GM12878 (cell line): ENCODE measurements around the gene STXBP4. TPM values are rescaled to one million over a fixed set of nuclear protein-coding genes. Genes with fewer than 3 reads are reported as not detected.

Source experiments
- ATAC-seq: fragments of 200-7000 bp; cut with Tn5 transposase; 3 replicates; pipeline ENCODE4 v1.9.1; 2020; ENCODE audit warnings: mild to moderate bottlenecking, moderate library complexity
- BruUV-seq: library from RNA; stranded (reverse); fragments of 400-500 nt; replicated peaks from 2 replicates; lab custom pipeline; 2021; lab: Mats Ljungman, UMichigan
- CTCF ChIA-PET: fragments of 300-600 bp; sonication (Branson Sonifier 250); formaldehyde crosslinking; extraction: SDS; loops from one replicate; lab custom pipeline; 2021; ENCODE audit warnings: inconsistent platforms; lab: Yijun Ruan, JAX
- POLR2A ChIA-PET: fragments of 350-600 bp; formaldehyde crosslinking; extraction: SDS; loops from one replicate; lab custom pipeline; 2021; ENCODE audit warnings: inconsistent platforms; lab: Charles Lee
- RAD21 ChIA-PET: fragments of 300-600 bp; sonication (Branson Sonifier 250); formaldehyde crosslinking; loops from one replicate; lab custom pipeline; 2023; ENCODE audit warnings: antibody characterized with exemption; ENCODE audit not compliant: unreplicated experiment; lab: Charles Lee
- SMC1A ChIA-PET: fragments of 300-600 bp; sonication (Branson Sonifier 250); formaldehyde crosslinking; loops from one replicate; lab custom pipeline; 2023; ENCODE audit not compliant: unreplicated experiment, uncharacterized antibody; lab: Charles Lee
- DNase-seq: peaks from one replicate; pipeline ENCODE4 v3.0.0-alpha.2; 2011; ENCODE audit warnings: low read depth, low spot score
- FAIRE-seq: peaks from 3 replicates; lab custom pipeline; 2011; peaks lifted over from hg19 to GRCh38; lab: Jason Lieb, UNC
- H2AFZ ChIP-seq: 2 replicates; pipeline ENCODE4 v1.6.0; 2011; ENCODE audit warnings: low read depth, low read length, control low read depth; ENCODE audit not compliant: control insufficient read depth
- H3K27ac ChIP-seq: 2 replicates; pipeline ENCODE4 v1.5.1; 2011; ENCODE audit warnings: control low read depth; ENCODE audit not compliant: control insufficient read depth, insufficient read depth
- H3K27me3 ChIP-seq, 2 experiments: replicated peaks in 1 of 2; 2 replicates each; pipeline versions ENCODE4 v1.6.0 to v1.6.1; 2011; ENCODE audit warnings: low read length in 1 of 2; ENCODE audit not compliant: control insufficient read depth in 2 of 2, insufficient read depth in 2 of 2
- H3K36me3 ChIP-seq, 2 experiments: 2 replicates each; pipeline ENCODE4 v1.5.1; 2011; ENCODE audit warnings: low read length in 1 of 2; ENCODE audit not compliant: control insufficient read depth in 2 of 2, insufficient read depth in 2 of 2
- H3K4me1 ChIP-seq: 2 replicates; pipeline ENCODE4 v1.6.1; 2011; ENCODE audit warnings: mild to moderate bottlenecking, low read length, moderate library complexity, mixed read lengths; ENCODE audit not compliant: control insufficient read depth, insufficient read depth
- H3K4me2 ChIP-seq: 2 replicates; pipeline ENCODE4 v1.6.0; 2011; ENCODE audit warnings: control low read depth; ENCODE audit not compliant: control insufficient read depth, insufficient read depth
- H3K4me3 ChIP-seq: fragments of 200-600 bp; sonication (generic); 2 replicates; pipeline ENCODE4 v1.5.1; 2016
- H3K79me2 ChIP-seq: 2 replicates; pipeline ENCODE4 v1.6.0; 2011; ENCODE audit warnings: low read length; ENCODE audit not compliant: control insufficient read depth, insufficient read depth
- H3K9ac ChIP-seq: 2 replicates; pipeline ENCODE4 v1.8.0; 2011; ENCODE audit warnings: low read length, control low read depth, mixed read lengths; ENCODE audit not compliant: control insufficient read depth, insufficient read depth
- H3K9me3 ChIP-seq: replicated peaks from 3 replicates; pipeline ENCODE4 v1.5.1; 2011; ENCODE audit warnings: mild to moderate bottlenecking, low read length; ENCODE audit not compliant: control insufficient read depth, insufficient read depth
- H4K20me1 ChIP-seq: 2 replicates; pipeline ENCODE4 v1.6.0; 2011; ENCODE audit not compliant: control insufficient read depth, insufficient read depth
- E2F4 ChIP-seq: IDR thresholded peaks from 2 replicates; pipeline ENCODE4 v1.6.1; 2012; ENCODE audit warnings: low read depth, low read length, improper control_type of control experiment
- PAX5 ChIP-seq: IDR thresholded peaks from 2 replicates; pipeline ENCODE4 v1.6.1; 2011; ENCODE audit warnings: low read depth, low read length, borderline replicate concordance
- SIN3A ChIP-seq: IDR thresholded peaks from 2 replicates; pipeline ENCODE4 v1.6.1; 2012; ENCODE audit warnings: low read depth, low read length, improper control_type of control experiment
- SMAD5 ChIP-seq: IDR thresholded peaks from 2 replicates; pipeline ENCODE4 v1.6.1; 2016; ENCODE audit warnings: antibody characterized with exemption, low read depth
- SREBF2 ChIP-seq: IDR thresholded peaks from 2 replicates; pipeline ENCODE4 v1.6.1; 2012; ENCODE audit warnings: mild to moderate bottlenecking, low read length
- ZNF622 ChIP-seq: fragments of 450-650 bp; IDR thresholded peaks from 2 replicates; pipeline ENCODE4 v1.6.1; 2017; ENCODE audit warnings: mild to moderate bottlenecking, inconsistent platforms
- in situ Hi-C: fragments of 300-500 bp; cut with MboI; formaldehyde crosslinking; loops from 9 replicates; pipeline ENCODE4 v1.14.3; 2018; ENCODE audit warnings: mixed read lengths
- intact Hi-C: fragments of 100-400 bp; cut with micrococcal nuclease; formaldehyde crosslinking; loops from one replicate; pipeline ENCODE4 v1.14.2; 2022; ENCODE audit not compliant: unreplicated experiment
- polyA plus RNA-seq, 11 experiments: library from polyadenylated mRNA; depleted of rRNA in 4 of 11; unstranded in 6 of 11; stranded (reverse) in 5 of 11; fragments of >200 nt; fragmentation: Nextera tagmentation in 4 of 11; fragmentation: Illumina TruSeq in 1 of 11; extraction: Ambion mirVana in 4 of 11; extraction: Trizol in 1 of 11; gene quantifications; 1 replicate in 1 of 11; 2 replicates in 10 of 11; pipeline versions ENCODE4 v1.2.1 to v1.2.3, GENCODE V29; 2011 to 2016; ENCODE audit warnings: inconsistent platforms in 2 of 11, missing spikeins in 2 of 11, low read depth in 1 of 11
- total RNA-seq, 4 experiments: library from RNA; depleted of rRNA in 3 of 4; stranded (reverse); fragments of >200 nt in 3 of 4; fragmentation: Illumina TruSeq in 1 of 4; extraction: Trizol in 1 of 4; gene quantifications; 2 replicates each; pipeline versions ENCODE4 v1.2.1 to v1.2.3, GENCODE V29; 2013 to 2021
- TF ChIP-seq, protein P1 (sequence below): IDR thresholded peaks from 2 replicates; pipeline ENCODE4 v1.6.1; 2012; ENCODE audit warnings: low read depth, low read length, improper control_type of control experiment
- TF ChIP-seq, protein P2 (sequence below): fragments of 450-650 bp; IDR thresholded peaks from 2 replicates; pipeline ENCODE4 v1.6.1; 2017; ENCODE audit warnings: mild to moderate bottlenecking, moderate library complexity

STXBP4 gene
- total and polyA plus RNA-seq, 10 of the 15 experiments (the other 5 are each of a cell fraction or from before 2014, with no cell fraction given), result 4.3 to 11.0 (median 6.7) TPM

DNA sequence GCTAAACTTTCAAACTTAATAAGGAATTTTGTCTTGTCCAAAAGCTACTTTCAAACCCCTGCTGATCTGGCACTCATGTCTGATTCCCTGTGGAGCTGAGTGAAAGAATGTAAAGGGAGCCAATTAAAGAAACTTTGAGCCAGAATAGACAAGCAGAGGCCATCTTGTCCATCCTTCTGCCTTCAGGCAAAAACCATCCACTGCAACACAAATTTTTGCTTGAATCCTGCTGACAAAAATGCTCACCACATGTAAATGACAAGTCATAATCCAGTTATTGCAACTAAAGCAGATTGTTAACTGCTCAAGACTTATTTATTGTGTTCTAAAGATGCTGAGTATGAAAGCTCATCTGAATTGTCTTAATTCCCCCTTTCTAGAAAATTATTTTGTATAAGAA lies 172.2 kb downstream of the STXBP4 start:
- TF ChIP-seq E2F4, result no peak
- TF ChIP-seq, protein P1, sequence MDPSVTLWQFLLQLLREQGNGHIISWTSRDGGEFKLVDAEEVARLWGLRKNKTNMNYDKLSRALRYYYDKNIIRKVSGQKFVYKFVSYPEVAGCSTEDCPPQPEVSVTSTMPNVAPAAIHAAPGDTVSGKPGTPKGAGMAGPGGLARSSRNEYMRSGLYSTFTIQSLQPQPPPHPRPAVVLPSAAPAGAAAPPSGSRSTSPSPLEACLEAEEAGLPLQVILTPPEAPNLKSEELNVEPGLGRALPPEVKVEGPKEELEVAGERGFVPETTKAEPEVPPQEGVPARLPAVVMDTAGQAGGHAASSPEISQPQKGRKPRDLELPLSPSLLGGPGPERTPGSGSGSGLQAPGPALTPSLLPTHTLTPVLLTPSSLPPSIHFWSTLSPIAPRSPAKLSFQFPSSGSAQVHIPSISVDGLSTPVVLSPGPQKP, result no peak
- TF ChIP-seq ZNF622, result no peak
- no peak for TF ChIP-seq PAX5
- TF ChIP-seq SREBF2, result no peak
- Histone ChIP-seq H3K4me1 (no peaks in the 10 kb centered on the region), H3K36me3 (no peaks in the 10 kb centered on the region), H3K4me2 (no peak overlapping the region), H3K9me3 (no peaks in the 10 kb centered on the region), H3K4me3 (no peak overlapping the region), H3K27ac (no peak overlapping the region), H3K79me2 (no peaks in the 10 kb centered on the region), H3K27me3 (no peaks in the 10 kb centered on the region), H2AFZ (no peak overlapping the region), H3K9ac (no peak overlapping the region), H4K20me1 (no peaks in the 10 kb centered on the region)
- POLR2A ChIA-PET, result no interaction called here
- no peak for DNase-seq
- intact Hi-C loops (no loop called here), in situ Hi-C loops (no loop called here)
- SMC1A ChIA-PET, result no interaction called here
- RAD21 ChIA-PET, result no interaction called here
- FAIRE-seq, result no peak
- no peak for ATAC-seq
- no TSS peak for BruUV-seq
- CTCF ChIA-PET, result interaction anchor here (0.8 kb wide), 1 partner anchor 8 kb away, joined by 3 read pairs; no protein-coding TSS in a partner anchor

DNA sequence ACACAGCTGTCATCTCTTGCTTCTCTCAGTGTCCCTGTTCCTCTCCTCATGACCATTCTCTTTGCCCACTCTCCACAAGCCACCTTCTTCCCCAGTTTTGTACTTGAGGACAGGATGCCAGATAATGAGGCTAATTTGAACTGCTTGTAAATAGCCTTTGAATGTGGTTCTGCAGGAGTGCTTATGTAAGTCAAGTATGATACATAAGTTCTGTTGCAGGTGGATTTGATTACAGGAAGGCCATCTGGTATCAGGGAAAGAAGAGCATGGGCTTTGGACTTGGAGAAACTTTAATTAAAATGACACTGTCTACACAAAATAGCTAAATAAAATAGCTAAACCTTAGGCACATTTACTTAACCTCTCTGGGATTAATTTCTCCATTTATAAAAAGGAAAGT lies 176.0 kb downstream of the STXBP4 start:
- in situ Hi-C loops, result no loop called here
- H3K9me3 ChIP-seq, result no peaks in the 10 kb centered on the region
- TF ChIP-seq SMAD5 (no peak), SIN3A (no peak)
- TF ChIP-seq, protein P2, sequence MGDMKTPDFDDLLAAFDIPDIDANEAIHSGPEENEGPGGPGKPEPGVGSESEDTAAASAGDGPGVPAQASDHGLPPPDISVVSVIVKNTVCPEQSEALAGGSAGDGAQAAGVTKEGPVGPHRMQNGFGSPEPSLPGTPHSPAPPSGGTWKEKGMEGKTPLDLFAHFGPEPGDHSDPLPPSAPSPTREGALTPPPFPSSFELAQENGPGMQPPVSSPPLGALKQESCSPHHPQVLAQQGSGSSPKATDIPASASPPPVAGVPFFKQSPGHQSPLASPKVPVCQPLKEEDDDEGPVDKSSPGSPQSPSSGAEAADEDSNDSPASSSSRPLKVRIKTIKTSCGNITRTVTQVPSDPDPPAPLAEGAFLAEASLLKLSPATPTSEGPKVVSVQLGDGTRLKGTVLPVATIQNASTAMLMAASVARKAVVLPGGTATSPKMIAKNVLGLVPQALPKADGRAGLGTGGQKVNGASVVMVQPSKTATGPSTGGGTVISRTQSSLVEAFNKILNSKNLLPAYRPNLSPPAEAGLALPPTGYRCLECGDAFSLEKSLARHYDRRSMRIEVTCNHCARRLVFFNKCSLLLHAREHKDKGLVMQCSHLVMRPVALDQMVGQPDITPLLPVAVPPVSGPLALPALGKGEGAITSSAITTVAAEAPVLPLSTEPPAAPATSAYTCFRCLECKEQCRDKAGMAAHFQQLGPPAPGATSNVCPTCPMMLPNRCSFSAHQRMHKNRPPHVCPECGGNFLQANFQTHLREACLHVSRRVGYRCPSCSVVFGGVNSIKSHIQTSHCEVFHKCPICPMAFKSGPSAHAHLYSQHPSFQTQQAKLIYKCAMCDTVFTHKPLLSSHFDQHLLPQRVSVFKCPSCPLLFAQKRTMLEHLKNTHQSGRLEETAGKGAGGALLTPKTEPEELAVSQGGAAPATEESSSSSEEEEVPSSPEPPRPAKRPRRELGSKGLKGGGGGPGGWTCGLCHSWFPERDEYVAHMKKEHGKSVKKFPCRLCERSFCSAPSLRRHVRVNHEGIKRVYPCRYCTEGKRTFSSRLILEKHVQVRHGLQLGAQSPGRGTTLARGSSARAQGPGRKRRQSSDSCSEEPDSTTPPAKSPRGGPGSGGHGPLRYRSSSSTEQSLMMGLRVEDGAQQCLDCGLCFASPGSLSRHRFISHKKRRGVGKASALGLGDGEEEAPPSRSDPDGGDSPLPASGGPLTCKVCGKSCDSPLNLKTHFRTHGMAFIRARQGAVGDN, result no peak
- TF ChIP-seq, all 136 proteins: peak for 0
- no peak for DNase-seq
- Histone ChIP-seq H3K27me3 (no peaks in the 10 kb centered on the region), H3K79me2 (no peaks in the 10 kb centered on the region), H2AFZ (no peak overlapping the region), H3K4me2 (no peak overlapping the region), H4K20me1 (no peaks in the 10 kb centered on the region), H3K9ac (no peak overlapping the region), H3K4me3 (no peak overlapping the region), H3K27ac (no peak overlapping the region), H3K4me1 (no peaks in the 10 kb centered on the region), H3K36me3 (no peaks in the 10 kb centered on the region)
- FAIRE-seq, result no peak
- ChIA-PET POLR2A (interaction anchor here (0.6 kb wide), 1 partner anchor 35 kb away, joined by 3 read pairs; no protein-coding TSS in a partner anchor), RAD21 (interaction anchor here (1.3 kb wide), 1 partner anchor 12 kb away, joined by 3 read pairs; no protein-coding TSS in a partner anchor), CTCF (interaction anchor here (0.5 to 0.9 kb wide), 2 partner anchors 43 to 150 kb away, joined by 3 to 4 read pairs; no protein-coding TSS in a partner anchor), SMC1A (interaction anchor here (1.7 kb wide), 1 partner anchor 10 kb away, joined by 4 read pairs; no protein-coding TSS in a partner anchor)
- no TSS peak for BruUV-seq
- intact Hi-C loops, result no loop called here
- ATAC-seq, result no peak
